HEK293 (cell line): Measurements from ENCODE around the gene DIS3L.

Experiments used
- BCL11B ChIP-seq: fragments of 450-650 bp; formaldehyde crosslinking; IDR thresholded peaks from 2 replicates; pipeline ENCODE4 v1.5.1; 2016; ENCODE audit warnings: low read depth, missing biosample characterization, missing genetic modification characterization
- GLIS2 ChIP-seq: fragments of 450-650 bp; formaldehyde crosslinking; IDR thresholded peaks from 2 replicates; pipeline ENCODE4 v1.5.1; 2016; ENCODE audit warnings: missing biosample characterization, missing genetic modification characterization
- IKZF3 ChIP-seq: fragments of 450-650 bp; IDR thresholded peaks from 2 replicates; pipeline ENCODE4 v1.5.0; 2018; ENCODE audit warnings: missing biosample characterization, mild to moderate bottlenecking, missing genetic modification characterization, moderate library complexity
- PRDM4 ChIP-seq: fragments of 450-650 bp; formaldehyde crosslinking; IDR thresholded peaks from 2 replicates; pipeline ENCODE4 v1.5.1; 2017; ENCODE audit warnings: missing biosample characterization, missing genetic modification characterization
- REST ChIP-seq: fragments of 450-650 bp; formaldehyde crosslinking; IDR thresholded peaks from 2 replicates; pipeline ENCODE4 v1.5.1; 2016; ENCODE audit warnings: missing biosample characterization, missing genetic modification characterization
- TRIM28 ChIP-seq: IDR thresholded peaks from 2 replicates; pipeline ENCODE4 v1.6.1; 2011; ENCODE audit warnings: low read length, control low read depth, borderline replicate concordance
- ZFHX2 ChIP-seq: fragments of 450-650 bp; formaldehyde crosslinking; conservative IDR thresholded peaks from 2 replicates; pipeline ENCODE4 v1.5.1; 2016; ENCODE audit warnings: missing biosample characterization, missing genetic modification characterization
- ZFP41 ChIP-seq: fragments of 450-650 bp; formaldehyde crosslinking; IDR thresholded peaks from 2 replicates; pipeline ENCODE4 v1.5.1; 2016; ENCODE audit warnings: missing biosample characterization, missing genetic modification characterization, borderline replicate concordance
- ZNF114 ChIP-seq: fragments of 450-650 bp; formaldehyde crosslinking; IDR thresholded peaks from 2 replicates; pipeline ENCODE4 v1.5.0; 2017; ENCODE audit warnings: missing biosample characterization, missing genetic modification characterization
- ZNF133 ChIP-seq: fragments of 450-650 bp; formaldehyde crosslinking; IDR thresholded peaks from 2 replicates; pipeline ENCODE4 v1.5.1; 2016; ENCODE audit warnings: missing biosample characterization, missing genetic modification characterization
- ZNF140 ChIP-seq: fragments of 450-650 bp; formaldehyde crosslinking; IDR thresholded peaks from 2 replicates; pipeline ENCODE4 v1.5.1; 2016; ENCODE audit warnings: missing biosample characterization, missing genetic modification characterization
- ZNF174 ChIP-seq: fragments of 450-650 bp; formaldehyde crosslinking; IDR thresholded peaks from 2 replicates; pipeline ENCODE4 v1.5.0; 2017; ENCODE audit warnings: missing biosample characterization, mild to moderate bottlenecking, missing genetic modification characterization
- ZNF184 ChIP-seq: fragments of 450-650 bp; IDR thresholded peaks from 2 replicates; pipeline ENCODE4 v1.5.1; 2018; ENCODE audit warnings: missing biosample characterization, mild to moderate bottlenecking, missing genetic modification characterization
- ZNF19 ChIP-seq: fragments of 450-650 bp; formaldehyde crosslinking; IDR thresholded peaks from 2 replicates; pipeline ENCODE4; 2016; ENCODE audit warnings: missing biosample characterization, missing genetic modification characterization, low read depth
- ZNF23 ChIP-seq: fragments of 450-650 bp; formaldehyde crosslinking; IDR thresholded peaks from 2 replicates; pipeline ENCODE4 v1.5.1; 2016; ENCODE audit warnings: missing biosample characterization, missing genetic modification characterization, borderline replicate concordance
- ZNF354C ChIP-seq: fragments of 450-650 bp; formaldehyde crosslinking; IDR thresholded peaks from 2 replicates; pipeline ENCODE4 v1.5.1; 2016; ENCODE audit warnings: missing biosample characterization, missing genetic modification characterization, low read depth, borderline replicate concordance
- ZNF416 ChIP-seq: fragments of 450-650 bp; formaldehyde crosslinking; IDR thresholded peaks from 2 replicates; pipeline ENCODE4 v1.5.1; 2016; ENCODE audit warnings: missing biosample characterization, missing genetic modification characterization
- ZNF514 ChIP-seq: fragments of 450-650 bp; formaldehyde crosslinking; IDR thresholded peaks from 2 replicates; pipeline ENCODE4 v1.5.1; 2016; ENCODE audit warnings: missing biosample characterization, missing genetic modification characterization
- ZNF529 ChIP-seq: fragments of 450-650 bp; formaldehyde crosslinking; IDR thresholded peaks from 2 replicates; pipeline ENCODE4 v1.5.1; 2017; ENCODE audit warnings: missing genetic modification characterization, missing biosample characterization; ENCODE audit not compliant: insufficient replicate concordance
- ZNF530 ChIP-seq: fragments of 450-650 bp; formaldehyde crosslinking; IDR thresholded peaks from 2 replicates; pipeline ENCODE4 v1.5.1; 2016; ENCODE audit warnings: low read depth, missing biosample characterization, missing genetic modification characterization
- ZNF664 ChIP-seq: fragments of 450-650 bp; formaldehyde crosslinking; IDR thresholded peaks from 2 replicates; pipeline ENCODE4 v1.5.1; 2016; ENCODE audit warnings: missing biosample characterization, missing genetic modification characterization
- ZNF843 ChIP-seq: fragments of 450-650 bp; formaldehyde crosslinking; IDR thresholded peaks from 2 replicates; pipeline ENCODE4 v1.5.1; 2016; ENCODE audit warnings: missing biosample characterization, missing genetic modification characterization
- ZSCAN30 ChIP-seq: fragments of 450-650 bp; IDR thresholded peaks from 2 replicates; pipeline ENCODE4 v1.5.1; 2018; ENCODE audit warnings: missing biosample characterization, mild to moderate bottlenecking, missing genetic modification characterization, moderate library complexity
- TF ChIP-seq, protein P1 (sequence below): fragments of 450-650 bp; formaldehyde crosslinking; IDR thresholded peaks from 2 replicates; pipeline ENCODE4 v1.5.1; 2016; ENCODE audit warnings: missing biosample characterization, missing genetic modification characterization, borderline replicate concordance
- TF ChIP-seq, protein P2 (sequence below): fragments of 450-650 bp; formaldehyde crosslinking; IDR thresholded peaks from 2 replicates; pipeline ENCODE4 v1.5.1; 2016; ENCODE audit warnings: missing biosample characterization, missing genetic modification characterization

Gene DIS3L

GRCh38 chr15:66269326-66270090 is 23.9 kb upstream of the DIS3L start (continued):
- TF ChIP-seq PRDM4 (tag by site-specific recombination) (no peak), ZNF140 (tag by site-specific recombination) (no peak), ZNF184 (tag by site-specific recombination) (peak; percentile 22; the same call in 1 of the 2 replicates), ZFHX2 (peak; percentile 19; the same call in 1 of the 2 replicates), ZNF843 (0 out of 2 replicates have a peak, but pooled peaks have one; percentile 59), ZNF174 (tag by site-specific recombination) (no peak), IKZF3 (tag by site-specific recombination) (no peak), GLIS2 (tag by site-specific recombination) (no peak), ZNF19 (tag by site-specific recombination) (no peak), ZNF133 (tag by site-specific recombination) (no peak), ZNF416 (no peak), ZNF530 (tag by site-specific recombination) (no peak), TRIM28 (0 out of 2 replicates have a peak, but pooled peaks have one; percentile 42), ZSCAN30 (tag by site-specific recombination) (peak; percentile 19; the same call in 1 of the 2 replicates), ZNF23 (tag by site-specific recombination) (no peak), REST (tag by site-specific recombination) (no peak; the same call in 1 of the 2 replicates), BCL11B (tag by site-specific recombination) (no peak), ZFP41 (tag by site-specific recombination) (no peak), ZNF114 (tag by site-specific recombination) (no peak), ZNF664 (tag by site-specific recombination) (peak; percentile 61), ZNF514 (tag by site-specific recombination) (no peak), ZNF529 (tag by site-specific recombination) (no peak), ZNF354C (tag by site-specific recombination) (no peak)
- TF ChIP-seq, protein P1, sequence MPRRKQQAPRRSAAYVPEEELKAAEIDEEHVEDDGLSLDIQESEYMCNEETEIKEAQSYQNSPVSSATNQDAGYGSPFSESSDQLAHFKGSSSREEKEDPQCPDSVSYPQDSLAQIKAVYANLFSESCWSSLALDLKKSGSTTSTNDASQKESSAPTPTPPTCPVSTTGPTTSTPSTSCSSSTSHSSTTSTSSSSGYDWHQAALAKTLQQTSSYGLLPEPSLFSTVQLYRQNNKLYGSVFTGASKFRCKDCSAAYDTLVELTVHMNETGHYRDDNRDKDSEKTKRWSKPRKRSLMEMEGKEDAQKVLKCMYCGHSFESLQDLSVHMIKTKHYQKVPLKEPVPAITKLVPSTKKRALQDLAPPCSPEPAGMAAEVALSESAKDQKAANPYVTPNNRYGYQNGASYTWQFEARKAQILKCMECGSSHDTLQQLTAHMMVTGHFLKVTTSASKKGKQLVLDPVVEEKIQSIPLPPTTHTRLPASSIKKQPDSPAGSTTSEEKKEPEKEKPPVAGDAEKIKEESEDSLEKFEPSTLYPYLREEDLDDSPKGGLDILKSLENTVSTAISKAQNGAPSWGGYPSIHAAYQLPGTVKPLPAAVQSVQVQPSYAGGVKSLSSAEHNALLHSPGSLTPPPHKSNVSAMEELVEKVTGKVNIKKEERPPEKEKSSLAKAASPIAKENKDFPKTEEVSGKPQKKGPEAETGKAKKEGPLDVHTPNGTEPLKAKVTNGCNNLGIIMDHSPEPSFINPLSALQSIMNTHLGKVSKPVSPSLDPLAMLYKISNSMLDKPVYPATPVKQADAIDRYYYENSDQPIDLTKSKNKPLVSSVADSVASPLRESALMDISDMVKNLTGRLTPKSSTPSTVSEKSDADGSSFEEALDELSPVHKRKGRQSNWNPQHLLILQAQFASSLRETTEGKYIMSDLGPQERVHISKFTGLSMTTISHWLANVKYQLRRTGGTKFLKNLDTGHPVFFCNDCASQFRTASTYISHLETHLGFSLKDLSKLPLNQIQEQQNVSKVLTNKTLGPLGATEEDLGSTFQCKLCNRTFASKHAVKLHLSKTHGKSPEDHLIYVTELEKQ (tag by site-specific recombination), result peak; percentile 80
- TF ChIP-seq, protein P2, sequence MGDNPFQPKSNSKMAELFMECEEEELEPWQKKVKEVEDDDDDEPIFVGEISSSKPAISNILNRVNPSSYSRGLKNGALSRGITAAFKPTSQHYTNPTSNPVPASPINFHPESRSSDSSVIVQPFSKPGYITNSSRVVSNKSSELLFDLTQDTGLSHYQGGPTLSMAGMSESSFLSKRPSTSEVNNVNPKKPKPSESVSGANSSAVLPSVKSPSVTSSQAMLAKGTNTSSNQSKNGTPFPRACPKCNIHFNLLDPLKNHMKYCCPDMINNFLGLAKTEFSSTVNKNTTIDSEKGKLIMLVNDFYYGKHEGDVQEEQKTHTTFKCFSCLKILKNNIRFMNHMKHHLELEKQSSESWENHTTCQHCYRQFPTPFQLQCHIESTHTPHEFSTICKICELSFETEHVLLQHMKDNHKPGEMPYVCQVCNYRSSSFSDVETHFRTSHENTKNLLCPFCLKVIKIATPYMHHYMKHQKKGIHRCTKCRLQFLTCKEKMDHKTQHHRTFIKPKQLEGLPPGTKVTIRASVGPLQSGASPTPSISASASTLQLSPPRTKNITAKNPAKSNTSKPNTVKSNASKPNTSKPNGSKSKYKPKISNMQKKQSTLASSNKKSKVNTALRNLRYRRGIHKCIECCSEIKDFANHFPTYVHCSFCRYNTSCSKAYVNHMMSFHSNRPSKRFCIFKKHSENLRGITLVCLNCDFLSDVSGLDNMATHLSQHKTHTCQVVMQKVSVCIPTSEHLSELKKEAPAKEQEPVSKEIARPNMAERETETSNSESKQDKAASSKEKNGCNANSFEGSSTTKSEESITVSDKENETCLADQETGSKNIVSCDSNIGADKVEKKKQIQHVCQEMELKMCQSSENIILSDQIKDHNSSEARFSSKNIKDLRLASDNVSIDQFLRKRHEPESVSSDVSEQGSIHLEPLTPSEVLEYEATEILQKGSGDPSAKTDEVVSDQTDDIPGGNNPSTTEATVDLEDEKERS (tag by site-specific recombination), result peak; percentile 30; the same call in 1 of the 2 replicates
